ENCODE data around the gene RPH3AL.
"Not testable (repeated sequence)": the region's sequence is repeated elsewhere in the genome, so short reads cannot be mapped to it uniquely, and the experiment has no call there.

RPH3AL gene

GRCh38 chr17:379531-380465 is 27.2 kb upstream of the RPH3AL start:
- no peak for DNase-seq (ENCODE audit: low read depth in 2 of 2)

- no peak for DNase-seq (ENCODE audit: low read depth in 2 of 2)
Observed at GRCh38 chr17:378068-378467, 25.5 kb upstream of the RPH3AL start.

- DNase-seq (ENCODE audit: low read depth in 2 of 2), result peak; percentile 9 to 10
Observed at GRCh38 chr17:376936-377863, 24.6 kb upstream of the RPH3AL start.

GRCh38 chr17:373613-374230 is 21.1 kb upstream of the RPH3AL start:
- no peak for DNase-seq (ENCODE audit: low read depth in 2 of 2)

GRCh38 chr17:372157-373152 is 19.8 kb upstream of the RPH3AL start:
- no peak for DNase-seq (ENCODE audit: low read depth in 2 of 2)

- no peak for DNase-seq (ENCODE audit: low read depth in 2 of 2)
Observed at GRCh38 chr17:371583-371982, 19.0 kb upstream of the RPH3AL start.

GRCh38 chr17:367656-368055 is 15.0 kb upstream of the RPH3AL start:
- DNase-seq (ENCODE audit: low read depth in 2 of 2), result not testable (repeated sequence)

GRCh38 chr17:366657-367615 is 14.3 kb upstream of the RPH3AL start:
- DNase-seq (ENCODE audit: low read depth in 2 of 2), result not testable (repeated sequence)

GRCh38 chr17:364766-365165 is 12.2 kb upstream of the RPH3AL start:
- DNase-seq (ENCODE audit: low read depth in 2 of 2), result no peak

- DNase-seq (ENCODE audit: low read depth in 2 of 2), result no peak
Observed at GRCh38 chr17:364308-364707, 11.7 kb upstream of the RPH3AL start.

GRCh38 chr17:362721-363120 is 10.1 kb upstream of the RPH3AL start:
- DNase-seq (ENCODE audit: low read depth in 2 of 2), result no peak

- DNase-seq (ENCODE audit: low read depth in 2 of 2), result no peak
Observed at GRCh38 chr17:360092-360750, 7.6 kb upstream of the RPH3AL start.

GRCh38 chr17:358491-359151 is 6.0 kb upstream of the RPH3AL start:
- no peak for DNase-seq (ENCODE audit: low read depth in 2 of 2)

- no peak for DNase-seq (ENCODE audit: low read depth in 2 of 2)
Observed at GRCh38 chr17:357644-358043, 5.0 kb upstream of the RPH3AL start.

- DNase-seq (ENCODE audit: low read depth in 2 of 2), result no peak
Observed at GRCh38 chr17:356671-357434, 4.2 kb upstream of the RPH3AL start.

- DNase-seq (ENCODE audit: low read depth in 2 of 2), result no peak
Observed at GRCh38 chr17:354651-355556, 2.3 kb upstream of the RPH3AL start.

- no peak for DNase-seq (ENCODE audit: low read depth in 2 of 2)
Observed at GRCh38 chr17:353838-354234, 1.2 kb upstream of the RPH3AL start.
